Kidney epithelial cell (primary cell): ENCODE data around the gene NDUFS7. TPM values are rescaled to one million over a fixed set of nuclear protein-coding genes. Genes with fewer than 3 reads are reported as not detected.

Source experiments
- DNase-seq: peaks from one replicate; pipeline ENCODE4 v3.0.0-alpha.2; 2010; ENCODE audit warnings: low read depth
- H3K27me3 ChIP-seq: 2 replicates; pipeline ENCODE4 v1.6.0; 2011; ENCODE audit warnings: low read length; ENCODE audit not compliant: control insufficient read depth, insufficient read depth
- H3K36me3 ChIP-seq: 2 replicates; pipeline ENCODE4 v1.5.1; 2011; ENCODE audit warnings: low read length; ENCODE audit not compliant: control insufficient read depth, insufficient read depth
- H3K4me3 ChIP-seq: 2 replicates; pipeline ENCODE4 v1.5.1; 2011; ENCODE audit warnings: low read depth, mild to moderate bottlenecking, control low read depth, low read length
- total RNA-seq: library from RNA; depleted of rRNA; stranded (reverse); fragments of >200 nt; gene quantifications from 2 replicates; pipeline ENCODE4 v1.2.3, GENCODE V29; 2015
- TF ChIP-seq, protein P1 (sequence below): IDR thresholded peaks from 2 replicates; pipeline ENCODE4 v1.5.1; 2011; ENCODE audit warnings: mild to moderate bottlenecking, moderate library complexity, low read length, control low read depth, inconsistent platforms; ENCODE audit not compliant: insufficient read depth, poor library complexity, severe bottlenecking

The NDUFS7 gene
- total RNA-seq, 1 donor from 2014 or later = 189 TPM

DNA sequence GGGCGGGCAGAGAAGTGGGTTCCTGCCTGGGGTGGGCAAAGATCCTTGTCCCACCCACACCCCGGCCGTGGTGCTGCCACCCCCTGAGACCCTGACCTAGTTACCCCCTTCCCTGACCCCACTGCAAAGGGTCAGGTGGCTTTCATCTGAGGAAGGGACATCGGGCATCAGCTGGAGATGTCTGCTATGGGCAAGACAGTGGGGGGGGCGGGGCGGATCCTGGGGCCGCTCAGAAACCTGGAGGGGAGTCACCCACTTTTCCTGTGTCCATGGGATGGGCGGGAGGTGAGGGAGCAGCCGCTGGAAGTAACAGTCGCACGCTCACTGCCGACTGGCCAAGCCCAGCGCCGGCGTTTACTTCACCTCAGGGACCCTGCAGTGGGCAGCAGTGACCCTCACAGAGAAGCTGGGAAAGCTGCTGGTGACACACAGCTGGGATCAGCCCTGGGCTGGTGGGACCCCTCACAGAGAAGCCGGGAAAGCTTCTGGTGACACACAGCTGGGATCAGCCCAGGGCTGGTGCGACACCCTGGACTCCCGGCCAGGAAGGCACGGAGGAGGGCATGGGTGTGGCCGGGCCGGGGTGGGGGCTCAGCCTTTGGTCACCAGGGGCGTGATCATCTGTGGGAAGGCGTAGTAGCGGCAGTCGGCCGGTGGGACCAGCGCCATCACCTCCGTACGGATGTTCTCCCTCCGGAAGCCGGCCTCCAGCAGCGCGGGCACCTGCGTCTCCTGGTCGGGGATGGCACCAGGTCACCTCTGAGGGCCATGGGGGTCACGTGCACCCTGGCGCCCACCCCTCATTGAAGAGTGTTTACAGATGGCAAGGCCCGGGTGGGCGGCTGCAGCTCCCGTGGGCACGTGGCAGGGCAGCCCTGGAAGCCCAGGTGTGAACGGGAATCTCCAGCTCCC lies 13.3 kb downstream of the NDUFS7 start:
- Histone ChIP-seq H3K36me3 (no peaks in the 10 kb centered on the region), H3K27me3 (no peaks in the 10 kb centered on the region), H3K4me3 (no peak overlapping the region)
- DNase-seq = no peak
- TF ChIP-seq, protein P1, sequence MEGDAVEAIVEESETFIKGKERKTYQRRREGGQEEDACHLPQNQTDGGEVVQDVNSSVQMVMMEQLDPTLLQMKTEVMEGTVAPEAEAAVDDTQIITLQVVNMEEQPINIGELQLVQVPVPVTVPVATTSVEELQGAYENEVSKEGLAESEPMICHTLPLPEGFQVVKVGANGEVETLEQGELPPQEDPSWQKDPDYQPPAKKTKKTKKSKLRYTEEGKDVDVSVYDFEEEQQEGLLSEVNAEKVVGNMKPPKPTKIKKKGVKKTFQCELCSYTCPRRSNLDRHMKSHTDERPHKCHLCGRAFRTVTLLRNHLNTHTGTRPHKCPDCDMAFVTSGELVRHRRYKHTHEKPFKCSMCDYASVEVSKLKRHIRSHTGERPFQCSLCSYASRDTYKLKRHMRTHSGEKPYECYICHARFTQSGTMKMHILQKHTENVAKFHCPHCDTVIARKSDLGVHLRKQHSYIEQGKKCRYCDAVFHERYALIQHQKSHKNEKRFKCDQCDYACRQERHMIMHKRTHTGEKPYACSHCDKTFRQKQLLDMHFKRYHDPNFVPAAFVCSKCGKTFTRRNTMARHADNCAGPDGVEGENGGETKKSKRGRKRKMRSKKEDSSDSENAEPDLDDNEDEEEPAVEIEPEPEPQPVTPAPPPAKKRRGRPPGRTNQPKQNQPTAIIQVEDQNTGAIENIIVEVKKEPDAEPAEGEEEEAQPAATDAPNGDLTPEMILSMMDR = no peak

DNA sequence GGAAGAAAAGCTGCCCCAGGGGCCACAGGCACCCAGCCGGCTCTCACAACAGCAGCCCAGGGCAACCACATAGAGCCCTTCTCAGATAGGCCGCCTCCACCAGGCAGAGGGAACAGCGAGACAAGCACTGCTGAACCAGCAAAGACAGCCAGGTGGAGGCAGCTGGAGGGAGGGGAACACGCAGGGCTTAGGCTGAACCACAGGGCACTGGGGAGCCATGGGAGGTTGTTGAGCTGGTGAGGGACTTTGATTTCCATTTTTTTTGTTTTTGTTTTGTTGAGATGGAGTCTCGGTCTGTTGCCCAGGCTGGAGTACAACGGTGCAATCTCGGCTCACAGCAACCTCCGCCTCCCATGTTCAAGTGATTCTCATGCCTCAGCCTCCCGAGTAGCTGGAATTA lies 14.1 kb downstream of the NDUFS7 start:
- TF ChIP-seq, protein P1 = no peak
- no peak for DNase-seq
- H3K4me3 ChIP-seq = no peak overlapping the region
- no peaks in the 10 kb centered on the region for H3K27me3 ChIP-seq
- no peaks in the 10 kb centered on the region for H3K36me3 ChIP-seq

DNA sequence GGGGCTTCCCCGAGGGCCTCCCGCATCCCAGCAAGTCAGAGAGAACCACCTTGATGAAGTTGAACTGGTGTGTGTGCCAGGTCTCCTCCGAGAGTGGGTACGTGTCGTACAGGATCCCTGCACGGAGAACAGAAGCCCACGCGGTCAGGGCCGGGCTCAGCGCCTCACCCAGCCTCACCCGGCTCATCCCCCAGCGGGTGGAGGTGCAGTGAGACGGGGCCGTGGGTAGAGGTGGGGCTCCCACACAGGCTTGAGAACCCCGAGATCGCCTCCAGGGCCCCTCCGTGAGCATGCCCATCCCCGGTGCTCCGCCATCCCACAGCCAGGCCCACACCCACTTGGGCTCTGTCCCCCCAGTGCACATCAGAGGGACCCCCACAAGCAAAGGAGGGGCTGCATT lies 15.4 kb downstream of the NDUFS7 start:
- no peaks in the 10 kb centered on the region for H3K36me3 ChIP-seq
- H3K27me3 ChIP-seq = no peaks in the 10 kb centered on the region
- DNase-seq = no peak
- no peak overlapping the region for H3K4me3 ChIP-seq
- TF ChIP-seq, protein P1 = no peak

DNA sequence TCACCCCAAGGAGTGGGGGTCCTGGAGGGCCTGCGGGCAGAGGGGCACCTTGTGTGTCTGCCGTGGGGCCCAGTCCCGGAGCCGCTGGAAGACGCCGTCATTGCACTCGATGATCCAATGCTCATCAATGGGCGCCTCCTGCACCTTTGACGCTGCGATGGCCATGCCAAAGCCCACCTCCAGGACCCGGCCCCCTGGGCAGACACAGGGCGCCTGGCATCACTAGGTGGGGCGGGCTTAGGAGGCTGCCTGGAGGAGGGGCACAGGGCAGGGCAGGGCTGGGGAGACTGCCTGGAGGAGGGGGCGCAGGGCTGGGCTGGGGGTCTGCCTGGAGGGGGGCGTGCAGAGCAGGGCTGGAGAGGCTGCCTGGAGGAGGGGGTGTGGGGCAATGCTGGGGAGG lies 16.0 kb downstream of the NDUFS7 start:
- TF ChIP-seq, protein P1 = no peak
- Histone ChIP-seq H3K4me3 (no peak overlapping the region), H3K36me3 (no peaks in the 10 kb centered on the region), H3K27me3 (no peaks in the 10 kb centered on the region)
- DNase-seq = no peak

DNA sequence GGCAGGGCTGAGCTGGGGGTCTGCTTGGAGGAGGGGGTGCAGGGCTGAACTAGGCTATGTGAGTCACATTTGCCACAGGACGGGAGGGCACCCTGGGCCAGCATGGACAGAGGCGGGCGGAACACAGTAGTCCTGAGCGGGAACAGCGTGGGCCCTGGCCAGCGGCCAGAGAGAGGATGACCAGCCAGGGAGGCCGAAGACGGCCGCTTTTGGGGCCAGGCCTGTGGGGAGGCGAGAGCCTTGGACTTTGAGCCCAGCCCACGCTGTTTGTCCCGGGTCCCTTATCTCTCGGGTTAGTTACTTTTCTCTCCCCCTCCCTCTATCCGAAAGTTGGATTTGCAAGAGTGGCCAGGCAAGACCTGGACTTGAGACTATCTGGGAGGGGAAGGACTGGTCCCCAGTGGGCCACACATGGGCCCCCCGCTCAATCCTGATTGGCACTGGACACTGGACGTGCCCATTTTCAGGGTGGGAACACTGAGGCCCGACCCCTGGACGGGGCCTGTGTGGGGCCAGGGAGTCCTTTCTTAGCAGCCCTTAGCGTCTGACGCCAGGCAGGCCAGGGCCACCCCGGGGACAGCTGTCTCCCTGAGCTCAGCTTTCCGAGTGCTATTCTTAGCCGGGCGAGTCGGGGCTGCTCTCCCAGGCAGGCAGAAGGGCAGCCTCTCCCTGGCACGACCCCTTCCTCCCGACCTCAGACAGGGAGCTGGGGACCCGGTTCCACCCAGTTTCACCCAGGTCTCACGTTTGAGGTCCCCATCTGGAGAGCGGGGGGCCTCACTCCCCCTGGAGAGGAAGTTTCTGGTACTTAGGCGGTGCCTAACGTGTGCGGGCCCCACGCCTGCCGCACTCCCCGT lies 16.8 kb downstream of the NDUFS7 start:
- TF ChIP-seq, protein P1 = no peak
- H3K4me3 ChIP-seq = peak overlapping the region; percentile 64
- no peaks in the 10 kb centered on the region for H3K27me3 ChIP-seq
- H3K36me3 ChIP-seq = no peaks in the 10 kb centered on the region
- no peak for DNase-seq
